AG04450 (cell line): Measurements from ENCODE around the gene ZNF773. TPM values are rescaled to one million over a fixed set of nuclear protein-coding genes. Genes with fewer than 3 reads are reported as not detected.

Experiments
- CTCF ChIA-PET: fragments of 300-600, 350-600 bp; formaldehyde crosslinking; extraction: SDS; loops from one replicate; lab custom pipeline; 2022; ENCODE audit warnings: antibody characterized with exemption, inconsistent platforms; lab: Charles Lee
- POLR2A ChIA-PET: fragments of 350-600 bp; formaldehyde crosslinking; extraction: SDS; loops from one replicate; lab custom pipeline; 2021; ENCODE audit warnings: antibody characterized with exemption, inconsistent platforms; lab: Yijun Ruan, JAX
- DNase-seq: peaks from one replicate; pipeline ENCODE4 v3.0.0-alpha.2; 2011; ENCODE audit warnings: low read depth, low spot score
- H3K27ac ChIP-seq: one replicate; pipeline ENCODE4 v1.5.1; 2012; ENCODE audit warnings: low read depth, low read length, control low read depth
- H3K27me3 ChIP-seq: one replicate; pipeline ENCODE4 v1.6.0; 2012; ENCODE audit warnings: low read length; ENCODE audit not compliant: control insufficient read depth, insufficient read depth
- H3K4me3 ChIP-seq: 2 replicates; pipeline ENCODE4 v1.5.1; 2011; ENCODE audit warnings: mild to moderate bottlenecking, low read depth, low read length, control low read depth
- H3K9me3 ChIP-seq: 2 replicates; pipeline ENCODE4 v1.5.1; 2012; ENCODE audit warnings: low read length; ENCODE audit not compliant: control insufficient read depth, insufficient read depth
- polyA plus RNA-seq: library from polyadenylated mRNA; depleted of rRNA; stranded (reverse); fragments of >200 nt; gene quantifications from 2 replicates; pipeline ENCODE4 v1.2.3, GENCODE V29; 2011; rRNA removed
- small RNA-seq: library from RNA; depleted of rRNA; stranded (forward); fragments of <200 nt; gene quantifications from one replicate; pipeline ENCODE3, GENCODE V24; 2012; ENCODE audit warnings: low read depth; ENCODE audit not compliant: insufficient read length
- TF ChIP-seq, protein P1 (sequence below): IDR thresholded peaks from 2 replicates; pipeline ENCODE4 v1.5.1; 2011; ENCODE audit warnings: low read depth, low read length, control low read depth, inconsistent platforms

The ZNF773 gene
- polyA plus RNA-seq, 1 experiment: 11.0 TPM

DNA sequence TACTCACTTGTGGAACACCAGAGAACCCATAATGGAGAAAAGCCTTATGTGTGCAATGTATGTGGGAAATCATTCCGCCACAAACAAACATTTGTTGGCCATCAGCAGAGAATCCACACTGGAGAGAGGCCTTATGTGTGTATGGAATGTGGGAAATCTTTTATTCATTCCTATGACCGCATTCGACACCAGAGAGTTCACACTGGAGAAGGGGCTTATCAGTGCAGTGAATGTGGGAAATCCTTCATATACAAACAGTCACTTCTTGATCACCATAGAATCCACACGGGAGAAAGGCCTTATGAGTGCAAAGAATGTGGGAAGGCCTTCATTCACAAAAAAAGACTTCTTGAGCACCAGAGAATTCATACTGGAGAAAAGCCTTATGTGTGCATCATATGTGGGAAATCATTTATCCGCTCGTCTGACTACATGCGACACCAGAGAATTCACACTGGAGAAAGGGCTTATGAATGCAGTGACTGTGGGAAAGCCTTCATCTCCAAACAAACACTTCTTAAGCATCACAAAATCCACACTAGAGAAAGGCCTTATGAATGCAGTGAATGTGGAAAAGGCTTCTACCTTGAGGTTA lies 38.3 kb downstream of the ZNF773 start:
- Histone ChIP-seq H3K27me3 (no peaks in the 10 kb centered on the region), H3K9me3 (peaks cover 74% of the 10 kb centered on the region), H3K27ac (no peak overlapping the region), H3K4me3 (no peak overlapping the region)
- no peak for DNase-seq
- TF ChIP-seq, protein P1, sequence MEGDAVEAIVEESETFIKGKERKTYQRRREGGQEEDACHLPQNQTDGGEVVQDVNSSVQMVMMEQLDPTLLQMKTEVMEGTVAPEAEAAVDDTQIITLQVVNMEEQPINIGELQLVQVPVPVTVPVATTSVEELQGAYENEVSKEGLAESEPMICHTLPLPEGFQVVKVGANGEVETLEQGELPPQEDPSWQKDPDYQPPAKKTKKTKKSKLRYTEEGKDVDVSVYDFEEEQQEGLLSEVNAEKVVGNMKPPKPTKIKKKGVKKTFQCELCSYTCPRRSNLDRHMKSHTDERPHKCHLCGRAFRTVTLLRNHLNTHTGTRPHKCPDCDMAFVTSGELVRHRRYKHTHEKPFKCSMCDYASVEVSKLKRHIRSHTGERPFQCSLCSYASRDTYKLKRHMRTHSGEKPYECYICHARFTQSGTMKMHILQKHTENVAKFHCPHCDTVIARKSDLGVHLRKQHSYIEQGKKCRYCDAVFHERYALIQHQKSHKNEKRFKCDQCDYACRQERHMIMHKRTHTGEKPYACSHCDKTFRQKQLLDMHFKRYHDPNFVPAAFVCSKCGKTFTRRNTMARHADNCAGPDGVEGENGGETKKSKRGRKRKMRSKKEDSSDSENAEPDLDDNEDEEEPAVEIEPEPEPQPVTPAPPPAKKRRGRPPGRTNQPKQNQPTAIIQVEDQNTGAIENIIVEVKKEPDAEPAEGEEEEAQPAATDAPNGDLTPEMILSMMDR: no peak
- ChIA-PET POLR2A (no interaction called here), CTCF (no interaction called here)

DNA sequence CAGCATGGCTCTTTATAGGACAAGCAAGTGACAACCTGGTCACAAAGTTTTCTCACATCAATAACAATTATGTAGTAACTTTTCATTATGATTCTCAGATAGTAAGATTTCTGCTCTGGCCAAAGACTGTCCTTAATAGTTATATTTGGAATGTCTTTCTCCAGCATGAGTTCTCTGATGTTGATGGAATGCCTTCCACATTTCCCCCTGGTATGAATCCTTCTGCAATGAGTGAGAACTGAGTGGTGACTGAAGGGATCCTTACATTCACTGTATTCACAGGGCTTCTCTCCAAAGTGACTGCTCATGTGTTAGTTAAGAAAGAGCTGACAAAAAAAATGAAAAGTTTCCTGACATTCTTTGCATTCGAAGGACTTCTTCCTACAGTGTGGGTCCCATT lies 46.8 kb downstream of the ZNF773 start:
- DNase-seq: no peak
- no peak overlapping the region for H3K27ac ChIP-seq
- H3K9me3 ChIP-seq: peaks cover 56% of the 10 kb centered on the region
- no peak overlapping the region for H3K4me3 ChIP-seq
- H3K27me3 ChIP-seq: no peaks in the 10 kb centered on the region
- ChIA-PET CTCF (no interaction called here), POLR2A (no interaction called here)
- TF ChIP-seq, protein P1: no peak

DNA sequence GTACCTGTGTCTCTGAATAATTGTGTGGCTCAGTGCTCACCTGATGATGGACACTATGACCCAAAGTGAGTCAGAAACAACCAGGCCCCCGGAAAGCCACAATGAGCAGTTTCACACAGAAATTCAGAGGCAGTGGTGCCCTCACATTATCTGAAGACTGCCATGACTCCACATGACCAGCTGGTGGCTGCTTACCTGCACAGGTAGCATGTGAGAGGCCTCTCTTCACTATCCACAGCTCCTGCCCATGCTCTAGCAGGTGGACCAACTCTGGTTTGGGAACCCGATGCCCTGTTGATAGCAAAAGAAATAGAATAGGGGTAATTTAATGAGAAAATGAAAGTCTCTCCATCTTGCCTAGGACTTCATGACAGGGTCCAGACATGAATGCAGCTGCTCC lies 52.7 kb downstream of the ZNF773 start:
- CTCF ChIA-PET: interaction anchor here (0.6 kb wide), 1 partner anchor 147 kb away, joined by 3 read pairs; no protein-coding TSS in a partner anchor

DNA sequence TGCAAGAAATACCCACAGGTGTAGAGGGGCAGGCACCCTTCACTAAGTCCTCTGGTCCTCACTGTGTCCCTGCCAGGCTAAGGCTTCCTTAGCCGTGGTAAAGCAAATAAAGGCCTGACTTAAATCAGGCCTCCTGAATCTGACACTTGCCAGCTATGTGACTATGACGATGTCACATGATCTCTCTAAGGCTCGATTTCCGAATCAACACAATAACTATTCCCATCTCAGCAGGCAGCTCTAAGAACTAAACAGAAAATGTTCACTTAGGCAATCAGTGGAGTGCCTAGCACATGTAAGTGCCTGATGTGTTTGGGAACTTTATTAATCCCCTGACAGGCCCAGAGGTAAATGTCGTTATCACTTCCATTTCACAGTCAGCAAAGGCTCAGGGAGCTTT lies 57.9 kb downstream of the ZNF773 start:
- ChIA-PET CTCF (no interaction called here), POLR2A (no interaction called here)
- H3K27ac ChIP-seq: peak overlapping the region; percentile 21
- DNase-seq: no peak
- no peaks in the 10 kb centered on the region for H3K27me3 ChIP-seq
- no peak overlapping the region for H3K4me3 ChIP-seq
- peaks cover 38% of the 10 kb centered on the region for H3K9me3 ChIP-seq
- TF ChIP-seq, protein P1: no peak

More for the DNA sequence above, 52.7 kb downstream of the ZNF773 start:
- peaks cover 49% of the 10 kb centered on the region for H3K9me3 ChIP-seq
- no peak overlapping the region for H3K4me3 ChIP-seq
- H3K27me3 ChIP-seq: no peaks in the 10 kb centered on the region
- no peak overlapping the region for H3K27ac ChIP-seq
- POLR2A ChIA-PET: no interaction called here
- no peak for DNase-seq
- TF ChIP-seq, protein P1: no peak

Small RNAs within 50 kb of the gene (small RNA-seq; reads per million reads assigned to genes)
- gene VN1R107P: not detected

Other genes with a start within 250 kb of the ZNF773 start
- gene ZNF460, start 219.5 kb upstream of the ZNF773 start, polyA plus RNA-seq: 11.2 and 13.0 TPM in 2 replicates
- gene ZNF543, start 179.5 kb upstream of the ZNF773 start, polyA plus RNA-seq: 2.6 and 2.7 TPM in 2 replicates
- gene ZNF304, start 148.7 kb upstream of the ZNF773 start, polyA plus RNA-seq: 7.1 and 7.8 TPM in 2 replicates
- 16.5 and 19.6 TPM in 2 replicates for gene TRAPPC2B, start 136.4 kb upstream of the ZNF773 start, polyA plus RNA-seq
- gene ZNF547, start 136.4 kb upstream of the ZNF773 start, polyA plus RNA-seq: 3.3 and 3.7 TPM in 2 replicates
- gene ZNF548, start 110.1 kb upstream of the ZNF773 start, polyA plus RNA-seq: 12.7 and 14.2 TPM in 2 replicates
- 5.7 and 6.4 TPM in 2 replicates for gene ZNF17, start 88.8 kb upstream of the ZNF773 start, polyA plus RNA-seq
- 7.4 and 9.7 TPM in 2 replicates for gene ZNF749, start 64.6 kb upstream of the ZNF773 start, polyA plus RNA-seq
- gene VN1R1, start 42.8 kb upstream of the ZNF773 start, polyA plus RNA-seq: 0.11 and 0.21 TPM in 2 replicates
- 6.6 and 6.8 TPM in 2 replicates for gene ZNF772, start 22.4 kb upstream of the ZNF773 start, polyA plus RNA-seq
- 8.7 and 11.1 TPM in 2 replicates for gene ZNF419, start 12.2 kb upstream of the ZNF773 start, polyA plus RNA-seq
- 5.0 and 5.8 TPM in 2 replicates for gene ZNF549, start 27.4 kb downstream of the ZNF773 start, polyA plus RNA-seq
- gene ZNF550, start 59.9 kb downstream of the ZNF773 start, polyA plus RNA-seq: 6.8 and 8.2 TPM in 2 replicates
- 4.4 and 4.8 TPM in 2 replicates for gene ZNF416, start 79.0 kb downstream of the ZNF773 start, polyA plus RNA-seq
- gene ZIK1, start 84.2 kb downstream of the ZNF773 start, polyA plus RNA-seq: 4.3 and 4.5 TPM in 2 replicates
- gene ZNF530, start 99.9 kb downstream of the ZNF773 start, polyA plus RNA-seq: 1.3 and 1.5 TPM in 2 replicates
- 10.7 and 10.9 TPM in 2 replicates for gene ZNF134, start 114.3 kb downstream of the ZNF773 start, polyA plus RNA-seq
- gene ZNF211, start 133.2 kb downstream of the ZNF773 start, polyA plus RNA-seq: 12.0 and 14.4 TPM in 2 replicates
- gene ZSCAN4, start 169.0 kb downstream of the ZNF773 start, polyA plus RNA-seq: not detected in 2 replicates
- 3.7 TPM in 2 replicates for gene ZNF551, start 182.0 kb downstream of the ZNF773 start, polyA plus RNA-seq
- 7.7 and 8.1 TPM in 2 replicates for gene ZNF154, start 209.3 kb downstream of the ZNF773 start, polyA plus RNA-seq
- gene ZNF671, start 227.7 kb downstream of the ZNF773 start, polyA plus RNA-seq: 7.2 and 7.8 TPM in 2 replicates
- 9.7 and 10.5 TPM in 2 replicates for gene ZNF776, start 246.9 kb downstream of the ZNF773 start, polyA plus RNA-seq